Calu3 (cell line): Measurements from ENCODE around the gene SORD. TPM values are rescaled to one million over a fixed set of nuclear protein-coding genes. Genes with fewer than 3 reads are reported as not detected.

ENCODE experiments used
- BruUV-seq: library from RNA; stranded (reverse); fragments of 400-500 nt; replicated peaks from 2 replicates; lab custom pipeline; 2021; lab: Mats Ljungman, UMichigan
- CTCF ChIA-PET: fragments of 300-600 bp; sonication (Branson Sonifier 250); formaldehyde crosslinking; loops from one replicate; lab custom pipeline; 2022; ENCODE audit warnings: antibody characterized with exemption; lab: Charles Lee
- DNase-seq: peaks from one replicate; pipeline ENCODE4 v3.0.0; 2022
- H3K27ac Mint-ChIP-seq: one replicate; pipeline ENCODE4 v1.8.0; 2022; ENCODE audit warnings: mixed read lengths; ENCODE audit not compliant: unreplicated experiment
- H3K27me3 Mint-ChIP-seq: one replicate; pipeline ENCODE4 v1.8.0; 2022; ENCODE audit warnings: mixed read lengths; ENCODE audit not compliant: unreplicated experiment
- H3K36me3 Mint-ChIP-seq: one replicate; pipeline ENCODE4 v1.8.0; 2022; ENCODE audit warnings: mild to moderate bottlenecking, moderate library complexity, mixed read lengths; ENCODE audit not compliant: insufficient read depth, unreplicated experiment
- H3K4me1 Mint-ChIP-seq: one replicate; pipeline ENCODE4 v1.8.0; 2022; ENCODE audit warnings: mild to moderate bottlenecking, low read depth, mixed read lengths; ENCODE audit not compliant: unreplicated experiment
- H3K4me3 Mint-ChIP-seq: one replicate; pipeline ENCODE4 v1.8.0; 2022; ENCODE audit warnings: mild to moderate bottlenecking, low read depth, moderate library complexity, mixed read lengths; ENCODE audit not compliant: unreplicated experiment
- H3K9me3 Mint-ChIP-seq: one replicate; pipeline ENCODE4 v1.8.0; 2022; ENCODE audit warnings: low read depth, mixed read lengths; ENCODE audit not compliant: unreplicated experiment
- intact Hi-C: fragments of 100-400 bp; cut with micrococcal nuclease; formaldehyde crosslinking; loops from one replicate; pipeline ENCODE4 v1.10.0; 2022; ENCODE audit not compliant: unreplicated experiment
- total RNA-seq: library from RNA; stranded (reverse); gene quantifications from 2 replicates; pipeline ENCODE4 v1.2.3, GENCODE V29; 2022
- TF ChIP-seq, protein P1 (sequence below): fragments of 200-600 bp; IDR thresholded peaks from one replicate; pipeline ENCODE4 v1.8.0; 2022; ENCODE audit warnings: antibody characterized with exemption; ENCODE audit not compliant: unreplicated experiment

SORD gene
- total RNA-seq, 1 experiment from 2014 or later: 39.1 TPM

DNA sequence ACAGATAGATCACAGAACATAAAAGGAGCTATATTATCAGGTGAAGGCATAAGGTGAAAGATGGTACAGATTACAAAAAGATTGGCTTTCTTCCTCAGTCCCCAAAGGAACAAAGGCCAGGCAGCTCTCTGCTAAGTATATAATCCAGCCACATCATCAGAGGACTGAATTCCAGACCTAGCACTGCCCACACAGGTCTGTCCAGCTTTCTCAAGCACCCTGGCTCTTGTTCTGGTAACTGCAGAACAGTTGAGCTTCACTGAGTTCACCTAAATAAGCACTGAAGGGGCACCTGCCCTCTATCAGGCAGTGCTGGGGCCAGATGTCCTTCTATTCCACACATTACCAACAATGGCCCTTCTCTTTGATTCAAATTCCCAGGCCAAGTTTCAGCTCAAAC is 100.4 kb downstream of the SORD start:
- Mint-ChIP-seq H3K27me3 (peaks cover 48% of the 10 kb centered on the region), H3K4me3 (no peak overlapping the region), H3K27ac (no peak overlapping the region), H3K36me3 (peaks cover 5% of the 10 kb centered on the region), H3K9me3 (no peaks in the 10 kb centered on the region), H3K4me1 (peaks cover 2% of the 10 kb centered on the region)
- no peak for DNase-seq
- no TSS peak for BruUV-seq
- TF ChIP-seq, protein P1, sequence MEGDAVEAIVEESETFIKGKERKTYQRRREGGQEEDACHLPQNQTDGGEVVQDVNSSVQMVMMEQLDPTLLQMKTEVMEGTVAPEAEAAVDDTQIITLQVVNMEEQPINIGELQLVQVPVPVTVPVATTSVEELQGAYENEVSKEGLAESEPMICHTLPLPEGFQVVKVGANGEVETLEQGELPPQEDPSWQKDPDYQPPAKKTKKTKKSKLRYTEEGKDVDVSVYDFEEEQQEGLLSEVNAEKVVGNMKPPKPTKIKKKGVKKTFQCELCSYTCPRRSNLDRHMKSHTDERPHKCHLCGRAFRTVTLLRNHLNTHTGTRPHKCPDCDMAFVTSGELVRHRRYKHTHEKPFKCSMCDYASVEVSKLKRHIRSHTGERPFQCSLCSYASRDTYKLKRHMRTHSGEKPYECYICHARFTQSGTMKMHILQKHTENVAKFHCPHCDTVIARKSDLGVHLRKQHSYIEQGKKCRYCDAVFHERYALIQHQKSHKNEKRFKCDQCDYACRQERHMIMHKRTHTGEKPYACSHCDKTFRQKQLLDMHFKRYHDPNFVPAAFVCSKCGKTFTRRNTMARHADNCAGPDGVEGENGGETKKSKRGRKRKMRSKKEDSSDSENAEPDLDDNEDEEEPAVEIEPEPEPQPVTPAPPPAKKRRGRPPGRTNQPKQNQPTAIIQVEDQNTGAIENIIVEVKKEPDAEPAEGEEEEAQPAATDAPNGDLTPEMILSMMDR: no peak
- intact Hi-C loops: no loop called here
- CTCF ChIA-PET: interaction anchor here (0.9 to 1.3 kb wide), 2 partner anchors 9 to 57 kb away, joined by 3 read pairs; no protein-coding TSS in a partner anchor

DNA sequence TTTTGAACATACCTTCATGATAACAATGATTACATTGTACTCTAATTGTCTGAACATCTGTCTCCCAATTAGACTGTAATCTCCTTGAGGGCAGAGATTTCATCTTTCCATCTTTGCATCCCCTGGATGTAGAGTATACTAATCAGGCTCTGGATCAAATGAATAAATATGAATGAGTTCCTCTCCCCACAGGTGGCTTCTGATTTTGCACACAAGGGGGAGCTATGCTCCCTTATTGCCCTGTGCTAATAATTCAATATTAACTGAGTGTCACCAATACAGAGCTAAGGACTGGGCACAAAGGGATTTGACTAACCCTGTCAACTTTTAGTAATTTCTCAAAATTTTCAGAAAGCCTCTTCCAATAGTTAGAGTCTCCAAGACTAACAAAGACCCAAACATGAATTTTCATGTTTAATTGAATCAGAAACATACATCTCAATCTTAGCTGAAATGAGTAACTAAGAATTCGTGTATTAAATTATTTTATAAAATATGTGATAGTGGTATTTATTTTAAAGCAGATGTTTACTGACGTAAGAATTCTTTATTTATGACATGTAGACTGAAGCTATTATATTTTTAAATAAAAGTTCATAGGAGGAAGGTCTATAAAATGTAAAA is 103.7 kb downstream of the SORD start:
- TF ChIP-seq, protein P1: peak; percentile 67
- peaks cover 5% of the 10 kb centered on the region for H3K36me3 Mint-ChIP-seq
- H3K27ac Mint-ChIP-seq: no peak overlapping the region
- DNase-seq: peak; percentile 62
- no TSS peak for BruUV-seq
- no peaks in the 10 kb centered on the region for H3K4me1 Mint-ChIP-seq
- CTCF ChIA-PET: interaction anchor here (0.7 to 2.0 kb wide), 11 partner anchors 8 to 275 kb away, joined by 3 to 17 read pairs (median 4); a partner anchor contains a TSS
- H3K4me3 Mint-ChIP-seq: no peak overlapping the region
- H3K9me3 Mint-ChIP-seq: no peaks in the 10 kb centered on the region
- H3K27me3 Mint-ChIP-seq: peaks cover 57% of the 10 kb centered on the region
- intact Hi-C loops: no loop called here

Other genes starting within 250 kb of the SORD start
- not detected in 2 replicates for gene TERB2, start 66.5 kb upstream of the SORD start, total RNA-seq
- gene DUOX2, start 91.0 kb downstream of the SORD start, total RNA-seq: 0.21 and 1.2 TPM in 2 replicates
- 0.34 TPM in 1 of 2 replicates, not detected in the other for gene DUOXA2, start 91.1 kb downstream of the SORD start, total RNA-seq
- gene DUOXA1, start 106.7 kb downstream of the SORD start, total RNA-seq: not detected in 2 replicates
- 1.2 and 1.4 TPM in 2 replicates for gene DUOX1, start 106.8 kb downstream of the SORD start, total RNA-seq
- gene SHF, start 164.8 kb downstream of the SORD start, total RNA-seq: 6.0 and 7.3 TPM in 2 replicates
- gene SLC28A2, start 229.0 kb downstream of the SORD start, total RNA-seq: not detected in 2 replicates